GM19438 (cell line): Measurements from ENCODE around the gene EIF4E1B.

Source experiments
- ATAC-seq: cut with Tn5 transposase; IDR thresholded peaks from one replicate; pipeline ENCODE4 v1.9.1; 2021; ENCODE audit warnings: low read depth; ENCODE audit not compliant: unreplicated experiment

Gene EIF4E1B

DNA sequence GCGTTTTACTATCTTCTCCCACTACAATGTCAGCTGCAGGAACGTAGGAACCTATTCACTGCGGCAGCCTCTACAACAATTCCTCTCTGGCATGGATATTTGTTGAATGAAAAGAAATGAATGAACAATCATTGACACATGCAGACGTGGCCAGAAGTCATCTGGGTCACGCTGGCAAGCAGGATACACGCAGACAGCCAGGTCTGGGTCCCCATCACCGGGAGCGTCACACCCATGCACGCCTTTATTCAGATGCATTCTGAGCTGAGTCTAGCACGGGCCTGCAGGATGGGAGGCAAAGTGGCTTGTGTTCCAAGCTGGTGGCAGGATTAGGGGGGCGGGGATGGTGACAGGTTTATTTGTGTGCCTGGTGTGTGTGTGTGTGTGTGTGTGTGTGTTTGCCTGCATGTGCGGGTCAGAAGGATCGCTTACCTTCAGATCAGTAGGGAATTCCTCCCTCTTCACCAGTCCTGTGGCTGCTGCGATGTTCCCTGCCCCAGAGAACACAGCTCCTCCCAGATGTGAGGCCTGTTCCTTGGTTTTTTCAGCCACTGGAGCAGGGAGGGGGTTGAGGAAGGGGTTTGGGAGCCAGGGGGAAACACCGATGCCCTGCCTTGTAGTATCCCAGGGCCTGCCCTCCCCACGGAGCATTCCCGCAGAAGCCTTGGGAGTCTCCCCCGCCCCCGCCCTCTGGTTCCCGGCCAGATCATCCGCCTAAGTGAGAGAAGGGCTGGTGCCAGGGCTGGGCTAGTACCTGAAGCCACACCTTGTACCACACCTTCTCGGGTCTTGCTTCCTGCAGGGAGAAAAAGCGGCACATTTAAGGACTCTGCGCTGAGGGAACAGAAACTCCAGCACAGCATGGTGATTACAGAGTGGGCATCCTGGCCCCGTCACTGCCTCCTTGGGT lies 4.3 kb upstream of the EIF4E1B start:
- no peak for ATAC-seq

DNA sequence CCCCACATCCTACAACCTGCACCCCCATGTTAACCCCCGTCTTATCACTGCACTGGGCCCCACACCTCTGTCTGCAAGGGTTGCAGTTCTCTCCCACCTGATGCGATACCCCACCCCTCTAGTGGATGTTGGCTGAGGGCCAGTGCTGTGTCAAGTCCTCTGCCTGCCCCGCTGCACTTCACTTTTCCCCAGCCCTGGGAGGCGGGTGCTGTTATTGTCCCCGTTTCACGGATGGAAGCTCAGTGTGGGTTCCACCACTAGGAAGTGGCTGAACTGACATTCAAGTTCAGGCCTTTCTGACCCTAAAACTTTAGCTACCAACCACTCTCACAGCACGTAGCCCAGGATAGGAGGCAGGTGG lies 3.6 kb upstream of the EIF4E1B start:
- no peak for ATAC-seq

GRCh38 chr5:176627582-176627981 lies 2.9 kb upstream of the EIF4E1B start:
- ATAC-seq, result no peak

DNA sequence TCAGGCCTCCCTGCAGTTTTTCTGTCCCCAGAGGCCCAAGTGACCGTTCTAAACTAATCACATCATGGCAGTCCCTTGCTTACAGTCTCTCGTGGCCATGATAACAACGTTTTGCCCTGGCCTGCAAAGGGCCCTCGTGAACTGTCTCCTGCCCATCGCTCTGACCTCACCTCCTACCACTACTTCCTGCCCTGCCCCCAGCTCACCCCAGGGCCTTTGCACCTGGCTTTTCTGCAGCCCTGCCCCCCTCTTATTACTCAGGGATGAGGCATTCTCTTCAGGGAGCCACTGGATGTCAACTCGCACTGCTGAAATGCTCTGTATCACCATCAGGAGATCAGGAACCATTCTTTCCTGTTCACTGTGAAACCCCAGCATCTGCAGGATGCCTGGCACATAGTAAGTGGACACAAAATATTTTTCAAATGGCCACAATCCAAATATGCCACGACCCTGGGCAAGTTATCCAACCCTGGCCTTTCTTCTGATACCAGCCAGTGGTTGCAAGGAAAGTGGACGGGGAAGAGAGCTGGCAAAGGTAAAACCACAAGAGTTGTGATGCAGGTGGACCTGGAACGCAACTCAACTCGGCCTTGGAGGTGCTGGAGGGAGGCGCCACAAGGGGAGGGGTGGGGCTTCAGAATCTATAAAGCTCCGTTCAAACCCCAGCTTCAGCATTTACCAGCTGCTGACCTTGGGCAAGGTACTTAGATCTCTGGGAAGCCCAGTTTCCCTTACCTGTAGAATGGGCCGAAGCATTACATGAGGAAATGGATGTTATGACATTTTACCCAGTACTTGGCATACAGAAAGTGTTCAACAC lies 1.9 kb upstream of the EIF4E1B start:
- ATAC-seq, result no peak

- no peak for ATAC-seq
Observed at GRCh38 chr5:176629317-176629852, 1.1 kb upstream of the EIF4E1B start.

GRCh38 chr5:176630681-176631222 lies 277 bp downstream of the EIF4E1B start:
- no peak for ATAC-seq

- ATAC-seq, result no peak
Observed at GRCh38 chr5:176631383-176632200, 1.1 kb downstream of the EIF4E1B start.

DNA sequence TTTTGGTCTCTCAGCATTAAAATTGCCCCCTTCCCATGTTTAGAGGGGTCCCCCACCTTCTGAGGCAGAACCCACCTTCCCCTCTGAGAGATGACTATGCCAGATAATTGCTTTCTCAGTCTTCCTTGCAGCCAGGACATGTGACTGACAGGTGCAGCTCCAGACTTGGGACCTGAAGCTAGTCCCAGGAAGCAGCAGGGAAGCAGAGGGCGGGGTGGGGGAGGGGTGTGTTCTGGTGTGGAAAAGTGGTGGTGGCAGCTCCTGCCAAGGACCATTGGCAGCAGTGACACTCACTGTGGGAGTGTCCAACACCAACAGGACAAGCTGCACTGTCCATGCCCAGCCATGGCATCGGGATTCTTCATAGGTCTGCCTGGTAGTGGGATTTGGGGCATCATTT lies 2.3 kb downstream of the EIF4E1B start:
- no peak for ATAC-seq

GRCh38 chr5:176633598-176633997 lies 3.1 kb downstream of the EIF4E1B start:
- ATAC-seq, result no peak

DNA sequence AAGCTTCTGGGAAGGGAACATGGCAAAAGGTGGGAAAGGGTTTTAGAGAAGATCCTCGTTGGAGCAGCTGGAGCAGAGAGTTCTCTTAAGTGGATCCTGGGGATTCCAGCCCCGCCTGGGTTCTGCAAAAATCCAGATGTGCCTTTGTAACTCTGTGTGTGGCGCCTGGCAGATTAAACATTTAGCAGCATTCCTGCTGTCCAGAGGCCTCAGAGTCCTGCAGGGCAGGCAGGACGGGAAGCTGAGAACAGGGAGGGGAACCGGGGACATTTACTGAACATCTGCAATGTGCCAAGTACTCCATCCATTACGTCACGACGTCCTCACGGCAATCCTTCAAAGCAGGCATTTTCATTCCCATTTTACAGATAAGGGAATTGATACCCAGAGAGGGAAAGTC lies 6.0 kb downstream of the EIF4E1B start:
- no peak for ATAC-seq

GRCh38 chr5:176637556-176637955 lies 7.1 kb downstream of the EIF4E1B start:
- no peak for ATAC-seq

DNA sequence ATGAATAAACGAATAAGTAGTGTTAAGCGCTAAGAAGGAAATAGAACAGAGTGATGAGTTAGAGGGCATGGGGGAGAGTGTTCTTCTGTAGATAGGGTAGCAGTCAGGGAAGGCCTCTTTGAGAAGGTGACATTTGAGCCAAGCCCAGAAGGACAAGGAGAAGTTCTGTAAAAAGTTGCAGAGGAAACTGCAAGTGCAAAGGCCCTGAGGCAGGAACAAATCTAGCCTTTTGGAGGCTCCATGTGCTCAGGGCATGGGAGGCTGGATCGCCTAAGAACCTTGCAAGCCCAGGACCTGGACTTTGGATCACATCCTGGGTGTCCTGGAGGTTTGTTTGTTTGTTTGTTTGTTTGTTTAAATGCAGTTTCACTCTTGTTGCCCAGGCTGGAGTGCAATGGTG lies 8.0 kb downstream of the EIF4E1B start:
- no peak for ATAC-seq

- no peak for ATAC-seq
Observed at GRCh38 chr5:176639208-176639607, 8.7 kb downstream of the EIF4E1B start.

- no peak for ATAC-seq
Observed at GRCh38 chr5:176639981-176640380, 9.5 kb downstream of the EIF4E1B start.

- no peak for ATAC-seq
Observed at GRCh38 chr5:176640616-176641015, 10.1 kb downstream of the EIF4E1B start.

GRCh38 chr5:176642675-176643490 lies 12.4 kb downstream of the EIF4E1B start:
- no peak for ATAC-seq

- ATAC-seq, result no peak
Observed at GRCh38 chr5:176643491-176644219, 13.2 kb downstream of the EIF4E1B start.

DNA sequence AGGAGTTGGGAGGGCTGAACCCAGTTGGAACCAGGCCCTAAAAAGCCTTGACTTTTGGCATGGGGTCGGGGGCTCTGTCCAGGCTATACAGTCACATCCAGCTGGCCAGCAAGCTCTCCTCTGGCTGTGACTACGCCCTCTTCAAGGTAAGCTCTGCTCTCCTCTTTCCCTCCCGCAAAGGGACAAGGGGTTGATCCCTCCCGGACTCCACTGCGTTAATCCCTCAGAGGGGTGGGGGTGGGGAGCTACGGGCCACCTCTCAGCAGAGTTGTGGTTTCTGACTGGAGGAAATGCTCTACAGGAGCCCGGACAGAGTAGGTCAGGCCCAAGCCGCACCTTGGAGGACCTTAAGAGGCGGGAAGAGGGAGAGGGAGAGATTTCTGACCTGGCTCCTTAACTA lies 13.8 kb downstream of the EIF4E1B start:
- no peak for ATAC-seq
